ENCODE results near the gene ZNF778.
A peak's percentile ranks its signal among the peaks of the same experiment; 100 is the strongest.

ZNF778 gene

GRCh38 chr16:89194340-89195311, 22.9 kb upstream of the ZNF778 start:
- DNase-seq (ENCODE audit: low read depth), result no peak

GRCh38 chr16:89195521-89196171, 21.9 kb upstream of the ZNF778 start:
- DNase-seq (ENCODE audit: low read depth), result no peak

- DNase-seq (ENCODE audit: low read depth), result no peak
Observed at GRCh38 chr16:89197033-89197632, 20.4 kb upstream of the ZNF778 start.

GRCh38 chr16:89197633-89198416, 19.7 kb upstream of the ZNF778 start:
- no peak for DNase-seq (ENCODE audit: low read depth)

GRCh38 chr16:89198417-89199240, 18.9 kb upstream of the ZNF778 start:
- DNase-seq (ENCODE audit: low read depth), result no peak

- DNase-seq (ENCODE audit: low read depth), result no peak
Observed at GRCh38 chr16:89199241-89200123, 18.0 kb upstream of the ZNF778 start.

GRCh38 chr16:89200124-89200849, 17.2 kb upstream of the ZNF778 start, which contains the start of gene SLC22A31:
SLC22A31 (minus strand) TSS chr16:89200537; CDS start chr16:89200501, 36 bp downstream.
- no peak for DNase-seq (ENCODE audit: low read depth)

- no peak for DNase-seq (ENCODE audit: low read depth)
Observed at GRCh38 chr16:89200850-89201411, 16.6 kb upstream of the ZNF778 start.

GRCh38 chr16:89201439-89202377, 15.8 kb upstream of the ZNF778 start:
- DNase-seq (ENCODE audit: low read depth), result peak; percentile 79

GRCh38 chr16:89202422-89203215, 14.9 kb upstream of the ZNF778 start:
- DNase-seq (ENCODE audit: low read depth), result no peak

GRCh38 chr16:89207993-89208392, 9.5 kb upstream of the ZNF778 start:
- no peak for DNase-seq (ENCODE audit: low read depth)

- no peak for DNase-seq (ENCODE audit: low read depth)
Observed at GRCh38 chr16:89209522-89210044, 7.9 kb upstream of the ZNF778 start.

GRCh38 chr16:89210165-89210903, 7.2 kb upstream of the ZNF778 start:
- DNase-seq (ENCODE audit: low read depth), result no peak

GRCh38 chr16:89210904-89211515, 6.5 kb upstream of the ZNF778 start:
- DNase-seq (ENCODE audit: low read depth), result no peak

- peak; percentile 61 for DNase-seq (ENCODE audit: low read depth)
Observed at GRCh38 chr16:89216315-89217137, 977 bp upstream of the ZNF778 start.

All from activated T-cell treated with anti-CD3 and anti-CD28 coated beads for 48 hours (primary cell).